NOMO-1 (cell line): ENCODE results near the gene SASH1.

ENCODE experiments used
- DNase-seq, 2 experiments: peaks; one replicate each; lab custom pipeline; 2025; ENCODE audit not compliant: unreplicated experiment in 2 of 2; lab: John Stamatoyannopoulos, UW

The SASH1 gene

GRCh38 chr6:148487461-148487860 is 144.8 kb downstream of the SASH1 start:
- no peak for DNase-seq

GRCh38 chr6:148491638-148492251 is 149.1 kb downstream of the SASH1 start:
- DNase-seq = no peak

- DNase-seq = peak in 1 of 2 experiments; percentile 31
Observed at GRCh38 chr6:148492654-148493290, 150.1 kb downstream of the SASH1 start.

- no peak for DNase-seq
Observed at GRCh38 chr6:148493424-148493823, 150.8 kb downstream of the SASH1 start.

GRCh38 chr6:148494226-148494625 is 151.6 kb downstream of the SASH1 start:
- no peak for DNase-seq

- DNase-seq = peak; percentile 75 to 83
Observed at GRCh38 chr6:148495029-148495428, 152.4 kb downstream of the SASH1 start.

GRCh38 chr6:148497257-148497656 is 154.6 kb downstream of the SASH1 start:
- DNase-seq = no peak

GRCh38 chr6:148497717-148498116 is 155.1 kb downstream of the SASH1 start:
- DNase-seq = no peak

- DNase-seq = no peak
Observed at GRCh38 chr6:148500402-148500801, 157.8 kb downstream of the SASH1 start.

- no peak for DNase-seq
Observed at GRCh38 chr6:148501178-148501590, 158.5 kb downstream of the SASH1 start.

GRCh38 chr6:148502083-148502772 is 159.6 kb downstream of the SASH1 start:
- DNase-seq = peak; percentile 22 to 29

- DNase-seq = no peak
Observed at GRCh38 chr6:148502773-148503135, 160.1 kb downstream of the SASH1 start.

GRCh38 chr6:148503703-148504102 is 161.1 kb downstream of the SASH1 start:
- no peak for DNase-seq

- no peak for DNase-seq
Observed at GRCh38 chr6:148507774-148508173, 165.1 kb downstream of the SASH1 start.

GRCh38 chr6:148508401-148509041 is 165.9 kb downstream of the SASH1 start:
- peak in 1 of 2 experiments; percentile 55 for DNase-seq

GRCh38 chr6:148509119-148509799 is 166.6 kb downstream of the SASH1 start:
- DNase-seq = no peak

- peak; percentile 88 to 98 for DNase-seq
Observed at GRCh38 chr6:148509800-148510581, 167.4 kb downstream of the SASH1 start.

- DNase-seq = no peak
Observed at GRCh38 chr6:148513145-148514071, 170.8 kb downstream of the SASH1 start.
